ENCODE results near the gene EEFSEC. TPM values are rescaled to one million over a fixed set of nuclear protein-coding genes. Genes with fewer than 3 reads are reported as not detected.

The EEFSEC gene
- polyA plus RNA-seq, 1 donor (not counting 4 experiments of a cell fraction or from before 2014, with no cell fraction given), result 8.7 TPM

- dilution Hi-C loops (cut with MboI; ENCODE audit: extremely low pct_ligation_motif_present, low sequenced_read_pairs), result no loop called here
- H3K9ac ChIP-seq (ENCODE audit: control insufficient read depth, extremely low read depth, insufficient read depth, low read length), result no peak overlapping the region
- H3K9me3 ChIP-seq (ENCODE audit: control insufficient read depth, low read depth, low read length), result no peaks in the 10 kb centered on the region
- FAIRE-seq (no peak), DNase-seq (ENCODE audit: low read depth, low spot score) (no peak)
- H3K79me2 ChIP-seq (ENCODE audit: control insufficient read depth, insufficient read depth, low read length), result no peaks in the 10 kb centered on the region
- no peak overlapping the region for H3K27ac ChIP-seq (ENCODE audit: control insufficient read depth, insufficient read depth, low read length)
- no peaks in the 10 kb centered on the region for H3K36me3 ChIP-seq (ENCODE audit: control insufficient read depth in 2 of 2, extremely low read depth in 1 of 2, insufficient read depth in 2 of 2, low read length in 2 of 2)
- TF ChIP-seq CTCF (optimal IDR thresholded peaks at IDR 0.05 in 1 of 3, IDR thresholded peaks at IDR 0.05 in 1 of 3, conservative IDR thresholded peaks at IDR 0.05 in 1 of 3; ENCODE audit: extremely low read depth in 1 of 3, insufficient read depth in 2 of 3, low read length in 3 of 3), result no peak
- TF ChIP-seq EZH2 (IDR thresholded peaks at IDR 0.05; ENCODE audit: low read length), result no peak
- peaks cover 2% of the 10 kb centered on the region for H3K9me1 ChIP-seq (ENCODE audit: control insufficient read depth, extremely low read depth, insufficient read depth, low read length)
- peaks cover 6% of the 10 kb centered on the region for H4K20me1 ChIP-seq (ENCODE audit: control insufficient read depth, extremely low read depth, insufficient read depth, low read length)
- H3K4me1 ChIP-seq (ENCODE audit: control insufficient read depth, extremely low read depth, insufficient read depth, low read length), result no peaks in the 10 kb centered on the region
- no peak overlapping the region for H3K4me3 ChIP-seq (ENCODE audit: control insufficient read depth in 2 of 3, extremely low read depth in 1 of 3, insufficient read depth in 2 of 3, low read depth in 1 of 3, low read length in 3 of 3)
- H3K27me3 ChIP-seq (ENCODE audit: control insufficient read depth, extremely low read depth, insufficient read depth, low read length), result no peaks in the 10 kb centered on the region
- no peak overlapping the region for H2AFZ ChIP-seq (ENCODE audit: control insufficient read depth, low read length)
- no peak overlapping the region for H3K4me2 ChIP-seq (ENCODE audit: control insufficient read depth, extremely low read depth, insufficient read depth, low read depth, low read length)
Measured at GRCh38 chr3:128240232-128240631, 87.0 kb downstream of the EEFSEC start.

GRCh38 chr3:128241741-128242140 lies 88.5 kb downstream of the EEFSEC start:
- no peaks in the 10 kb centered on the region for H3K27me3 ChIP-seq (ENCODE audit: control insufficient read depth, extremely low read depth, insufficient read depth, low read length)
- no peak for TF ChIP-seq CTCF (optimal IDR thresholded peaks at IDR 0.05 in 1 of 3, IDR thresholded peaks at IDR 0.05 in 1 of 3, conservative IDR thresholded peaks at IDR 0.05 in 1 of 3; ENCODE audit: extremely low read depth in 1 of 3, insufficient read depth in 2 of 3, low read length in 3 of 3)
- TF ChIP-seq EZH2 (IDR thresholded peaks at IDR 0.05; ENCODE audit: low read length), result no peak
- no peaks in the 10 kb centered on the region for H3K79me2 ChIP-seq (ENCODE audit: control insufficient read depth, insufficient read depth, low read length)
- H4K20me1 ChIP-seq (ENCODE audit: control insufficient read depth, extremely low read depth, insufficient read depth, low read length), result peaks cover under 1% of the 10 kb centered on the region
- H3K9me1 ChIP-seq (ENCODE audit: control insufficient read depth, extremely low read depth, insufficient read depth, low read length), result no peaks in the 10 kb centered on the region
- H3K36me3 ChIP-seq (ENCODE audit: control insufficient read depth in 2 of 2, extremely low read depth in 1 of 2, insufficient read depth in 2 of 2, low read length in 2 of 2), result peaks cover 0 to 2% of the 10 kb centered on the region in 2 experiments
- DNase-seq (ENCODE audit: low read depth, low spot score) (no peak), FAIRE-seq (no peak)
- no peak overlapping the region for H3K27ac ChIP-seq (ENCODE audit: control insufficient read depth, insufficient read depth, low read length)
- H3K4me2 ChIP-seq (ENCODE audit: control insufficient read depth, extremely low read depth, insufficient read depth, low read depth, low read length), result no peak overlapping the region
- H3K9me3 ChIP-seq (ENCODE audit: control insufficient read depth, low read depth, low read length), result no peaks in the 10 kb centered on the region
- H3K9ac ChIP-seq (ENCODE audit: control insufficient read depth, extremely low read depth, insufficient read depth, low read length), result no peak overlapping the region
- no peak overlapping the region for H2AFZ ChIP-seq (ENCODE audit: control insufficient read depth, low read length)
- H3K4me3 ChIP-seq (ENCODE audit: control insufficient read depth in 2 of 3, extremely low read depth in 1 of 3, insufficient read depth in 2 of 3, low read depth in 1 of 3, low read length in 3 of 3), result no peak overlapping the region
- dilution Hi-C loops (cut with MboI; ENCODE audit: extremely low pct_ligation_motif_present, low sequenced_read_pairs), result no loop called here
- H3K4me1 ChIP-seq (ENCODE audit: control insufficient read depth, extremely low read depth, insufficient read depth, low read length), result no peaks in the 10 kb centered on the region
